Measurements from ENCODE around the gene CD37. TPM values are rescaled to one million over a fixed set of nuclear protein-coding genes. Genes with fewer than 3 reads are reported as not detected.
"Not testable (repeated sequence)": the region's sequence is repeated elsewhere in the genome, so short reads cannot be mapped to it uniquely, and the experiment has no call there.

Gene CD37
- total RNA-seq, 1 donor from 2014 or later: not detected

- no peak for DNase-seq (ENCODE audit: low read depth)
These were observed 6.5 kb upstream of the CD37 start for GRCh38 chr19:49328741-49329140.

DNA sequence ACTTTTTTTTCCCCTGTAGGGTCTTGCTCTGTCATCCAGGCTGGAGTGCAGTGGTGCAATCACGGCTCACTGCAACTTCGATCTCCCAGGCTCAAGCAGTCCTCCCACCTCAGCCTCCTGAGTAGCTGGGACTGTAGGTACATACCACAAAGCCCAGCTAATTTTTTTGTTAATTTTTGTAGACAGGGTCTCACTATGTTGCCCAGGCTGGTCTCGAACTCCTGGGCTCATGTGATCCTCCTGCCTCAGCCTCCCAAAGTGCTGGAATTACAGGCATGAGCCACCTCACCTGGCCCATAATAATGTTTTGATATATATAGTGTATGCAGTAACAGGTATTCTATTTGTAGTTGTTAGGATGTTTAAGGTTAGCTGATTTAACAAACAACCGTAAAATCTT lies 4.0 kb upstream of the CD37 start:
- DNase-seq (ENCODE audit: low read depth): not testable (repeated sequence)

GRCh38 chr19:49331616-49332055 lies 3.6 kb upstream of the CD37 start:
- peak; percentile 94 for DNase-seq (ENCODE audit: low read depth)

- not testable (repeated sequence) for DNase-seq (ENCODE audit: low read depth)
These were observed 2.4 kb upstream of the CD37 start for GRCh38 chr19:49332691-49333417.

DNA sequence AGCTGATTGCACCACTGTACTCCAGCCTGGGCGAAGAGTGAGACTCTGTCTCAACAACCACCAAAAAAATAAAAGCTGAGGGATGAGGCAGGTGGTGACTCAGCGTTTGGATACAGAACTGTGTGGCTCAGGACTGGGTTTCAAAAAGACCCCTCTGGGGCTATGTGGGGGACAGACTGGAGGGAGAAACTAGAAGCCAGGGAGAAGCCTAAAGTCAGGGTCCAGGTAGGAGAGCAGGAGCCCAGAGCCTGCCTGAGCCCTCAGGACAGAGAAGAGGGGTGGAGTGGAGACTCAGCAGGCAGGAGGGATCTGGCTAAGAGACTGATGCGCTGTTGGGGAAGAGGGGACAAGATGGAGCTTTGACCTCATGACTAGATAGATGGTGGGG lies 1.8 kb upstream of the CD37 start:
- DNase-seq (ENCODE audit: low read depth): no peak

DNA sequence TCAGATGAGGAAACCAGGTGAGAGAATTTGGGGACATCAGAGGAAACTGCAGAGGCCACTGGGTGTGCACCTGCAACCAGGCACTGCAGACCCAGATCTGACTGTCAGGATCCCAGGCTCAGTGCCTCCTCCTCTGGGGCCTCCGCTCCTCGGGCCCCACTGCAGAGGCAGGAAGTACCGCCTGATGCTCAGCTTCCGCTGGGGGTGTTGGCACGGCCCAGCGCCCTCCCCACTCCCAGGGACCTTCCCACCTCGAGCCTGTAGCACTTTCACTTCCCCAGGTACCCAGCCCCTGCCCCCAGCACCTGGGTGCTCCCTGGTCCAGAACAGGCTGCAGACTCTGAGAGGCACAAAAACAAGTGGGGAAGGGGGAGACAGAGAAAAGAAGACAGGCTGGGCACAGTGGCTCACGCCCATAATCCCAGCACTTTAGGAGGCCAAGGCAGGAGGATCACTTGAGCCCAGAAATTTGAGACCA lies 1.4 kb upstream of the CD37 start:
- DNase-seq (ENCODE audit: low read depth): no peak

GRCh38 chr19:49335784-49336481 lies 727 bp downstream of the CD37 start:
- DNase-seq (ENCODE audit: low read depth): no peak

- DNase-seq (ENCODE audit: low read depth): no peak
These were observed 1.5 kb downstream of the CD37 start for GRCh38 chr19:49336482-49337266.

DNA sequence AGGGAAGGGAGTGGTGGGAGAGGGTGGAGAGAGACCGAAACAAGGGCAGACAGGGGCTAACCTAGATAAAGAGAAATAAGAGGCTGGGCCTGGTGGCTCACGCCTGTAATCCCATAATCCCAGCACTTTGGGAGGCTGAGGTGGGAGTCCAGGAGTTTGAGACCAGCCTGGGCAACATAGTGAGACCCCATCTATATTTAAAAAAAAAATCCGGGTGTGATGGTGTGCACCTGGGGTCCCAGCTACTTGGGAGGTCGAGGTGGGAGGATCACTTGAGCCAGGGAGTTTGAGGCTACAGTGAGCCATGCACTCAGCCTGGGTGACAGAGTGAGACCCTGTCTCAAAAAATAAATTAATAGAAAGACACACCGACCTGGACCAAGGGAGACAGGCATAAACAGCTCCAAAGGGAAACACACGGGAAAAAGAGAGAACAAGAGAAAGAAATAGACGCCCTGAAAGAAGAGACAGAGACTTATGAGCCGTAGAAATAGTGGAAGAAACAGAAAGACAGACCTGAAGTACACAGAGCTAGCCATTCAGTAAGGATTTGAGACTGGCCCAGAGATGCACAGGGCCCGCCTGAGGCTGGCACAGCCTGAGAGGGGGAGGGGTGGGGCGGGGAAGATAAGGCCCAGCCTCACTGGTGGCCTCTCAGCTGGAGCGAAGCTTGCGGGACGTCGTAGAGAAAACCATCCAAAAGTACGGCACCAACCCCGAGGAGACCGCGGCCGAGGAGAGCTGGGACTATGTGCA lies 2.2 kb downstream of the CD37 start:
- DNase-seq (ENCODE audit: low read depth): no peak

GRCh38 chr19:49338023-49338677 lies 2.9 kb downstream of the CD37 start:
- DNase-seq (ENCODE audit: low read depth): no peak

DNA sequence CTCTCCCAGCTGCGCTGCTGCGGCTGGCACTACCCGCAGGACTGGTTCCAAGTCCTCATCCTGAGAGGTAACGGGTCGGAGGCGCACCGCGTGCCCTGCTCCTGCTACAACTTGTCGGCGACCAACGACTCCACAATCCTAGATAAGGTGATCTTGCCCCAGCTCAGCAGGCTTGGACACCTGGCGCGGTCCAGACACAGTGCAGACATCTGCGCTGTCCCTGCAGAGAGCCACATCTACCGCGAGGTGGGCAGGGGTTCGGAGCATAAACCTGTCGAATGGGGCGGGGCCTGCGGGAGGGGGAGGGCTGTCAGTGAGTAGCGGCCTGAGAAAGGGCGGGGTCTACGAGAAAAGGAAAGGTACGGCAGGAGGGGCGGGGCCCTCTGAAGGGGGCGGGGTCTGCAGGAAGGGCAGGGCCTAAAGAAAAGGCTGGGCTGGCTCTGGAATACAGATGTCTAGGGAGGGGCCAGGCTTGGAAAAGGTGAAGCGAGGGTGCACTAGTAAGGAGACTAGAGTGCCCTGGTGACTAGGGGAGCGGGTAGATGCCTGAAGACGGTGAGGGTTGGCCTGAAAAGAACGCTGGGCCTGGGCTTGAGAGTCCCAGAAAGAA lies 3.6 kb downstream of the CD37 start:
- peak; percentile 64 for DNase-seq (ENCODE audit: low read depth)

DNA sequence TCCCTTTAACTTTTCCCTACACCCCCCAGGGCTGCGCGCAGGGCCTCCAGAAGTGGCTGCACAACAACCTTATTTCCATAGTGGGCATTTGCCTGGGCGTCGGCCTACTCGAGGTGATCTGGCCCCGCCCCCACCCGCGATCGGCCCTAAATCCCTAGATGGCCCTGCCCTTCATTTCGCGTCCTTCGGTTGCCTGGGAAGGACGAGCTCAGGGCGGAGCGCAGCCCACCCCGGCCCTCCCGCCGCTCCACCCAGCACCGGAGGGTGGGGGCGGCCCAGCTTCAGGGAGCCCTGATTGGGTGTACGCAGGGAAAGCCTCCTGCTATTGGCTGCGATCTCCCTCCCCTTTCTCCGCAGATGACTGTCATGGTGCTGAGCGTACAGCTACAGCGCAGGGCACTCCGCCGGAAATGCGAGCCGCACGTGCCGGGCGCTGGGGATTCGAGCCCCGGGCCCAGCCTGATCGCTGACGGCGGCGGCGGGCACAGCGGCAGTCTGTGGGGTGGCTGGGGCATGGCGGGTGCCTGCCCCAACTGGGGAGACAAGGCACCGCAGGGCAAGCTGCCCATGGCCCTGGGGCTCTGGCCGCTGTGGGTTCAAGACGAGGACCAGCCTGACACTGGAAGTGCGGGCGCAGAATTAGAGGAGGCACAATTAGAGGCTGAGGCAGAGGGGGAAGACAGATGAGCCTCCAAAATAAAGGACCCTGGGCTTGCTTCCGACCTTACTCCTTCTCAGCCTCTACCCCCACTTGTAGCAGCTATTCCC lies 4.3 kb downstream of the CD37 start:
- peak; percentile 86 for DNase-seq (ENCODE audit: low read depth)

- peak; percentile 25 for DNase-seq (ENCODE audit: low read depth)
These were observed 5.1 kb downstream of the CD37 start for GRCh38 chr19:49340069-49340864.

GRCh38 chr19:49340865-49341718 lies 5.9 kb downstream of the CD37 start:
- no peak for DNase-seq (ENCODE audit: low read depth)

- DNase-seq (ENCODE audit: low read depth): no peak
These were observed 7.1 kb downstream of the CD37 start for GRCh38 chr19:49342291-49342721.

- no peak for DNase-seq (ENCODE audit: low read depth)
These were observed 7.9 kb downstream of the CD37 start for GRCh38 chr19:49343123-49343522.

GRCh38 chr19:49344505-49345423 lies 9.6 kb downstream of the CD37 start:
- DNase-seq (ENCODE audit: low read depth): no peak
